Kidney epithelial cell (primary cell): ENCODE data around the gene LANCL3. TPM values are rescaled to one million over a fixed set of nuclear protein-coding genes. Genes with fewer than 3 reads are reported as not detected.

Experiments
- DNase-seq: peaks from one replicate; pipeline ENCODE4 v3.0.0-alpha.2; 2010; ENCODE audit warnings: low read depth
- H3K27me3 ChIP-seq: 2 replicates; pipeline ENCODE4 v1.6.0; 2011; ENCODE audit warnings: low read length; ENCODE audit not compliant: control insufficient read depth, insufficient read depth
- H3K36me3 ChIP-seq: 2 replicates; pipeline ENCODE4 v1.5.1; 2011; ENCODE audit warnings: low read length; ENCODE audit not compliant: control insufficient read depth, insufficient read depth
- H3K4me3 ChIP-seq: 2 replicates; pipeline ENCODE4 v1.5.1; 2011; ENCODE audit warnings: low read depth, mild to moderate bottlenecking, control low read depth, low read length
- CTCF ChIP-seq: IDR thresholded peaks from 2 replicates; pipeline ENCODE4 v1.5.1; 2011; ENCODE audit warnings: mild to moderate bottlenecking, moderate library complexity, low read length, control low read depth, inconsistent platforms; ENCODE audit not compliant: insufficient read depth, poor library complexity, severe bottlenecking
- total RNA-seq: library from RNA; depleted of rRNA; stranded (reverse); fragments of >200 nt; gene quantifications from 2 replicates; pipeline ENCODE4 v1.2.3, GENCODE V29; 2015

LANCL3 gene
- total RNA-seq, 1 donor from 2014 or later = 0.13 TPM

- TF ChIP-seq CTCF = no peak
- Histone ChIP-seq H3K27me3 (no peaks in the 10 kb centered on the region), H3K36me3 (no peaks in the 10 kb centered on the region), H3K4me3 (no peak overlapping the region)
- no peak for DNase-seq
These were observed 108.4 kb downstream of the LANCL3 start for GRCh38 chrX:37679888-37680287.

GRCh38 chrX:37684426-37684825 is 113.0 kb downstream of the LANCL3 start:
- TF ChIP-seq CTCF = no peak
- Histone ChIP-seq H3K4me3 (no peak overlapping the region), H3K27me3 (no peaks in the 10 kb centered on the region), H3K36me3 (no peaks in the 10 kb centered on the region)
- no peak for DNase-seq

- H3K36me3 ChIP-seq = no peaks in the 10 kb centered on the region
- no peak overlapping the region for H3K4me3 ChIP-seq
- no peak for TF ChIP-seq CTCF
- H3K27me3 ChIP-seq = no peaks in the 10 kb centered on the region
- DNase-seq = no peak
These were observed 113.5 kb downstream of the LANCL3 start for GRCh38 chrX:37684973-37685372.

GRCh38 chrX:37685381-37686359 is 114.2 kb downstream of the LANCL3 start, which contains the start of gene XK:
Gene XK, plus strand, starts transcription at chrX:37685791. Its CDS starts 171 bp downstream, at chrX:37685962.
- TF ChIP-seq CTCF = no peak
- H3K36me3 ChIP-seq = no peaks in the 10 kb centered on the region
- no peaks in the 10 kb centered on the region for H3K27me3 ChIP-seq
- no peak for DNase-seq
- H3K4me3 ChIP-seq = peak within 1 kb of the TSS; percentile 49

- no peak for DNase-seq
- H3K4me3 ChIP-seq = peak overlapping the region; percentile 49
- H3K36me3 ChIP-seq = no peaks in the 10 kb centered on the region
- no peak for TF ChIP-seq CTCF
- H3K27me3 ChIP-seq = no peaks in the 10 kb centered on the region
These were observed 115.0 kb downstream of the LANCL3 start for GRCh38 chrX:37686369-37686995.
